ENCODE results near the gene CBLB. TPM values are rescaled to one million over a fixed set of nuclear protein-coding genes. Genes with fewer than 3 reads are reported as not detected.

CBLB gene
- total and polyA plus RNA-seq, 4 donors: 3.1 to 22.8 (median 9.8) TPM

GRCh38 chr3:105759442-105760078 lies 109.3 kb downstream of the CBLB start:
- H3K9me3 ChIP-seq (ENCODE audit: control insufficient read depth in 4 of 4, low read length in 3 of 4): peaks cover 2 to 6% (median 4%) of the 10 kb centered on the region in 4 donors
- H3K27me3 ChIP-seq (ENCODE audit: control insufficient read depth in 4 of 4, insufficient read depth in 4 of 4, low read length in 3 of 4): no peaks in the 10 kb centered on the region
- no peak overlapping the region for H3K27ac ChIP-seq (ENCODE audit: low read depth in 1 of 2, low read length in 2 of 2)
- WGBS: 97% methylated on average over 6 of the region's 6 CpGs
- no peak for DNase-seq (ENCODE audit: low spot score)
- no peak overlapping the region for H3K9ac ChIP-seq (ENCODE audit: low read depth in 1 of 2, low read length in 2 of 2)
- H3K4me3 ChIP-seq (ENCODE audit: low read depth in 1 of 3, low read length in 3 of 3): no peak overlapping the region
- H3K4me1 ChIP-seq (ENCODE audit: control insufficient read depth in 4 of 4, insufficient read depth in 4 of 4, low read length in 3 of 4): no peaks in the 10 kb centered on the region
- peaks cover 0 to 7% (median 2%) of the 10 kb centered on the region in 4 donors for H3K36me3 ChIP-seq (ENCODE audit: control insufficient read depth in 4 of 4, insufficient read depth in 3 of 4, low read depth in 1 of 4, low read length in 3 of 4)
- TF ChIP-seq MAX (IDR thresholded peaks at IDR 0.05) (no peak), JUND (IDR thresholded peaks at IDR 0.05) (no peak), HNF4G (IDR thresholded peaks at IDR 0.05) (no peak), EGR1 (IDR thresholded peaks at IDR 0.05; ENCODE audit: low read depth in 2 of 2) (no peak), YY1 (IDR thresholded peaks at IDR 0.05) (no peak), RXRA (IDR thresholded peaks at IDR 0.05) (no peak), RAD21 (IDR thresholded peaks at IDR 0.05) (no peak), TAF1 (conservative IDR thresholded peaks at IDR 0.05) (no peak), REST (IDR thresholded peaks at IDR 0.05) (no peak), CTCF (IDR thresholded peaks at IDR 0.05; ENCODE audit: low read depth, low read length, missing input control) (no peak), HNF4A (conservative IDR thresholded peaks at IDR 0.05) (no peak), FOXA1 (IDR thresholded peaks at IDR 0.05) (no peak), SP1 (IDR thresholded peaks at IDR 0.05) (no peak), GABPA (IDR thresholded peaks at IDR 0.05 in 1 of 2, conservative IDR thresholded peaks at IDR 0.05 in 1 of 2) (no peak), NR2F2 (IDR thresholded peaks at IDR 0.05) (no peak), FOXA2 (IDR thresholded peaks at IDR 0.05) (no peak)
- TF ChIP-seq, protein P1, sequence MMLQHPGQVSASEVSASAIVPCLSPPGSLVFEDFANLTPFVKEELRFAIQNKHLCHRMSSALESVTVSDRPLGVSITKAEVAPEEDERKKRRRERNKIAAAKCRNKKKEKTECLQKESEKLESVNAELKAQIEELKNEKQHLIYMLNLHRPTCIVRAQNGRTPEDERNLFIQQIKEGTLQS (IDR thresholded peaks at IDR 0.05): no peak
- TF ChIP-seq, protein P2, sequence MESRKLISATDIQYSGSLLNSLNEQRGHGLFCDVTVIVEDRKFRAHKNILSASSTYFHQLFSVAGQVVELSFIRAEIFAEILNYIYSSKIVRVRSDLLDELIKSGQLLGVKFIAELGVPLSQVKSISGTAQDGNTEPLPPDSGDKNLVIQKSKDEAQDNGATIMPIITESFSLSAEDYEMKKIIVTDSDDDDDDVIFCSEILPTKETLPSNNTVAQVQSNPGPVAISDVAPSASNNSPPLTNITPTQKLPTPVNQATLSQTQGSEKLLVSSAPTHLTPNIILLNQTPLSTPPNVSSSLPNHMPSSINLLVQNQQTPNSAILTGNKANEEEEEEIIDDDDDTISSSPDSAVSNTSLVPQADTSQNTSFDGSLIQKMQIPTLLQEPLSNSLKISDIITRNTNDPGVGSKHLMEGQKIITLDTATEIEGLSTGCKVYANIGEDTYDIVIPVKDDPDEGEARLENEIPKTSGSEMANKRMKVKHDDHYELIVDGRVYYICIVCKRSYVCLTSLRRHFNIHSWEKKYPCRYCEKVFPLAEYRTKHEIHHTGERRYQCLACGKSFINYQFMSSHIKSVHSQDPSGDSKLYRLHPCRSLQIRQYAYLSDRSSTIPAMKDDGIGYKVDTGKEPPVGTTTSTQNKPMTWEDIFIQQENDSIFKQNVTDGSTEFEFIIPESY (IDR thresholded peaks at IDR 0.05): no peak
